Endodermal cell (in vitro differentiated cells): ENCODE measurements around the gene HAUS8. TPM values are rescaled to one million over a fixed set of nuclear protein-coding genes. Genes with fewer than 3 reads are reported as not detected.

Experiments used
- DNase-seq: peaks from one replicate; pipeline ENCODE4 v3.0.0-alpha.2; 2017
- H3K27ac ChIP-seq: 2 replicates; pipeline ENCODE4 v1.5.1; 2013; ENCODE audit warnings: mild to moderate bottlenecking, low read depth, low read length, moderate library complexity
- H3K27me3 ChIP-seq: 2 replicates; pipeline ENCODE4 v1.6.1; 2013; ENCODE audit warnings: mild to moderate bottlenecking, low read length, moderate library complexity; ENCODE audit not compliant: insufficient read depth, control insufficient read depth, poor library complexity, severe bottlenecking
- H3K36me3 ChIP-seq: 2 replicates; pipeline ENCODE4 v1.7.0; 2013; ENCODE audit warnings: mild to moderate bottlenecking, low read length, moderate library complexity; ENCODE audit not compliant: control insufficient read depth, insufficient read depth
- H3K4me1 ChIP-seq: one replicate; pipeline ENCODE4 v1.7.0; 2013; ENCODE audit warnings: low read length; ENCODE audit not compliant: control insufficient read depth, insufficient read depth
- H3K4me3 ChIP-seq: 2 replicates; pipeline ENCODE4 v1.5.1; 2013; ENCODE audit warnings: mild to moderate bottlenecking, low read length, moderate library complexity
- H3K9ac ChIP-seq: 2 replicates; pipeline ENCODE4 v1.6.1; 2013; ENCODE audit warnings: mild to moderate bottlenecking, low read length, moderate library complexity; ENCODE audit not compliant: poor library complexity, severe bottlenecking; ENCODE audit errors: extremely low read depth
- H3K9me3 ChIP-seq: 2 replicates; pipeline ENCODE4 v1.6.1; 2013; ENCODE audit warnings: mild to moderate bottlenecking, low read length, moderate library complexity; ENCODE audit not compliant: control insufficient read depth
- H3K27ac Mint-ChIP-seq: 2 replicates; pipeline ENCODE4 v1.8.0; 2020; ENCODE audit warnings: mixed read lengths
- H3K27me3 Mint-ChIP-seq: 2 replicates; pipeline ENCODE4 v1.8.0; 2021; ENCODE audit warnings: mild to moderate bottlenecking, mixed read lengths; ENCODE audit not compliant: insufficient read depth
- H3K36me3 Mint-ChIP-seq: 2 replicates; pipeline ENCODE4 v1.8.0; 2020; ENCODE audit warnings: low read depth, mixed read lengths
- H3K4me1 Mint-ChIP-seq: 2 replicates; pipeline ENCODE4 v1.8.0; 2020; ENCODE audit warnings: mixed read lengths
- H3K4me3 Mint-ChIP-seq: 2 replicates; pipeline ENCODE4 v1.8.0; 2020; ENCODE audit warnings: mild to moderate bottlenecking, moderate library complexity, mixed read lengths
- H3K9me3 Mint-ChIP-seq: 2 replicates; pipeline ENCODE4 v1.8.0; 2020; ENCODE audit warnings: mild to moderate bottlenecking, mixed read lengths
- CTCF ChIP-seq: fragments of 200-600 bp; sonication (generic); conservative IDR thresholded peaks from 2 replicates; pipeline ENCODE4 v1.5.0; 2021; ENCODE audit warnings: antibody characterized with exemption, mild to moderate bottlenecking
- WGBS, 2 experiments: methylation state at CpG; one replicate each; pipeline versions ENCODE4 v1.1.5 to v1.1.7; 2013; ENCODE audit warnings: missing lambda C conversion rate in 2 of 2, mixed read lengths in 1 of 2; ENCODE audit not compliant: insufficient coverage in 1 of 2, insufficient read length in 1 of 2; 5-methylcytosine and 5-hydroxymethylcytosine counted together
- total RNA-seq, 2 donors: library from RNA; stranded (reverse); fragmentation: NEBNext Ultra II Directional in 1 of 2; extraction: Animal tissue kit (Norgen Biotek cat#: 25700) in 1 of 2; gene quantifications; 2 replicates in 1 of 2; 3 replicates in 1 of 2; pipeline ENCODE4 v1.2.1, GENCODE V29; 2021

The HAUS8 gene
- total RNA-seq, 2 donors from 2014 or later: 19.4 to 19.9 TPM

GRCh38 chr19:17011485-17011884 is 63.8 kb downstream of the HAUS8 start:
- no peak overlapping the region for H3K27ac ChIP-seq
- Mint-ChIP-seq H3K36me3 (peaks cover 13% of the 10 kb centered on the region), H3K9me3 (no peaks in the 10 kb centered on the region), H3K4me3 (no peak overlapping the region), H3K27me3 (no peaks in the 10 kb centered on the region), H3K4me1 (no peaks in the 10 kb centered on the region), H3K27ac (no peak overlapping the region)
- no peak overlapping the region for H3K9ac ChIP-seq
- 88 to 94% methylated on average over 7 to 16 of the region's 16 CpGs for WGBS, 2 experiments
- H3K36me3 ChIP-seq: no peaks in the 10 kb centered on the region
- H3K9me3 ChIP-seq: no peaks in the 10 kb centered on the region
- no peaks in the 10 kb centered on the region for H3K4me1 ChIP-seq
- TF ChIP-seq CTCF: no peak
- no peaks in the 10 kb centered on the region for H3K27me3 ChIP-seq
- H3K4me3 ChIP-seq: no peak overlapping the region
- DNase-seq: no peak

GRCh38 chr19:17006579-17006978 is 68.7 kb downstream of the HAUS8 start:
- H3K36me3 Mint-ChIP-seq: peaks cover 16% of the 10 kb centered on the region
- no peak for DNase-seq
- Histone ChIP-seq H3K9me3 (no peaks in the 10 kb centered on the region), H3K27ac (no peak overlapping the region), H3K36me3 (no peaks in the 10 kb centered on the region), H3K9ac (no peak overlapping the region), H3K27me3 (no peaks in the 10 kb centered on the region), H3K4me3 (no peak overlapping the region), H3K4me1 (no peaks in the 10 kb centered on the region)
- no peaks in the 10 kb centered on the region for H3K27me3 Mint-ChIP-seq
- 88 to 90% methylated on average over 2 to 3 of the region's 3 CpGs for WGBS, 2 experiments
- H3K9me3 Mint-ChIP-seq: no peaks in the 10 kb centered on the region
- no peak overlapping the region for H3K4me3 Mint-ChIP-seq
- no peaks in the 10 kb centered on the region for H3K4me1 Mint-ChIP-seq
- no peak overlapping the region for H3K27ac Mint-ChIP-seq
- TF ChIP-seq CTCF: no peak

GRCh38 chr19:17005000-17005399 is 70.3 kb downstream of the HAUS8 start:
- Histone ChIP-seq H3K4me1 (no peaks in the 10 kb centered on the region), H3K4me3 (no peak overlapping the region), H3K9ac (no peak overlapping the region), H3K27me3 (no peaks in the 10 kb centered on the region), H3K36me3 (no peaks in the 10 kb centered on the region), H3K27ac (no peak overlapping the region), H3K9me3 (no peaks in the 10 kb centered on the region)
- Mint-ChIP-seq H3K4me3 (no peak overlapping the region), H3K4me1 (no peaks in the 10 kb centered on the region), H3K36me3 (peaks cover 18% of the 10 kb centered on the region), H3K27ac (no peak overlapping the region), H3K27me3 (no peaks in the 10 kb centered on the region), H3K9me3 (no peaks in the 10 kb centered on the region)
- WGBS, 2 experiments: 81% methylated on average over 3 of the region's 3 CpGs; no CpG with 5 or more reads in 1 of the 2 experiments
- DNase-seq: peak; percentile 51
- TF ChIP-seq CTCF: peak; percentile 54
